ENCODE data around the gene FBXL17.

Gene FBXL17

GRCh38 chr5:107949688-107950341, 432.1 kb downstream of the FBXL17 start:
- ATAC-seq (ENCODE audit: insufficient read depth, low read depth) (peak; percentile 86), DNase-seq (peak; percentile 33)
- Histone ChIP-seq H3K79me2 (ENCODE audit: insufficient read depth, low read length) (no peaks in the 10 kb centered on the region), H3K4me3 (ENCODE audit: low read depth in 1 of 2, low read length in 2 of 2) (peak overlapping the region in 1 of 2 experiments; percentile 45; a peak in 2 of 4 replicates), H3K4me2 (ENCODE audit: insufficient read depth, low read length) (peak overlapping the region; percentile 59), H2AFZ (ENCODE audit: low read depth, low read length) (peak overlapping the region; percentile 63), H3K27ac (ENCODE audit: low read length) (peak overlapping the region; percentile 74), H3K9me3 (ENCODE audit: insufficient read depth, low read length, severe bottlenecking) (no peaks in the 10 kb centered on the region), H3K27me3 (ENCODE audit: insufficient read depth, low read length, poor library complexity) (no peaks in the 10 kb centered on the region), H3K9ac (ENCODE audit: low read depth, low read length) (peak overlapping the region; percentile 37), H3K4me1 (ENCODE audit: insufficient read depth, low read length) (peaks cover 39% of the 10 kb centered on the region), H4K20me1 (ENCODE audit: insufficient read depth, low read length) (no peaks in the 10 kb centered on the region), H3K36me3 (ENCODE audit: insufficient read depth, low read length) (no peaks in the 10 kb centered on the region)
- no peak for TF ChIP-seq EZH2 (IDR thresholded peaks at IDR 0.05; ENCODE audit: borderline replicate concordance, low read depth, low read length, severe bottlenecking)
- no peak for TF ChIP-seq CTCF (IDR thresholded peaks at IDR 0.05; ENCODE audit: borderline replicate concordance, extremely low read depth, low read length, poor library complexity, severe bottlenecking)

DNA sequence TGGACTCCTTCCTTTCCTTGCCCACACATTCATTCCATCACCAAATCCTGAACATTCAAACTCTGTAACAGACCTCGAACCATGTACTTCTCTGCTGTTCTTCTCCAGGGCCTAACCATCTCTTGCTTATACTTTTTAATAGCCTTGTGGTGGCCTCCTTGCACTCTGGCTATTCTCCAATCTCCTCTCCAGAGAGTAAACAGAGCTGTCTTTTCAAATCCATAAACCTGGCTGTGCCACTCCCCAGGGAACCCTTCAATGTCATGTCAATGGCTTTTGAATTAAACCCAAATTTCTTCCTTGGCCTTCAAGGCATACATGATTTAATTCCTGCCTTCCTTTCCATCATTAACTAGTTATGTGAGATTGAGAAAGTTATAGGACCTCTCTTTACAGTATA, 433.5 kb downstream of the FBXL17 start:
- DNase-seq (no peak), ATAC-seq (ENCODE audit: insufficient read depth, low read depth) (no peak)
- no peaks in the 10 kb centered on the region for H3K9me3 ChIP-seq (ENCODE audit: insufficient read depth, low read length, severe bottlenecking)
- H3K4me3 ChIP-seq (ENCODE audit: low read depth in 1 of 2, low read length in 2 of 2) = no peak overlapping the region
- no peaks in the 10 kb centered on the region for H3K36me3 ChIP-seq (ENCODE audit: insufficient read depth, low read length)
- no peak overlapping the region for H3K4me2 ChIP-seq (ENCODE audit: insufficient read depth, low read length)
- H3K79me2 ChIP-seq (ENCODE audit: insufficient read depth, low read length) = no peaks in the 10 kb centered on the region
- TF ChIP-seq EZH2 (IDR thresholded peaks at IDR 0.05; ENCODE audit: borderline replicate concordance, low read depth, low read length, severe bottlenecking) = no peak
- TF ChIP-seq CTCF (IDR thresholded peaks at IDR 0.05; ENCODE audit: borderline replicate concordance, extremely low read depth, low read length, poor library complexity, severe bottlenecking) = no peak
- H4K20me1 ChIP-seq (ENCODE audit: insufficient read depth, low read length) = no peaks in the 10 kb centered on the region
- no peak overlapping the region for H3K27ac ChIP-seq (ENCODE audit: low read length)
- no peaks in the 10 kb centered on the region for H3K27me3 ChIP-seq (ENCODE audit: insufficient read depth, low read length, poor library complexity)
- H2AFZ ChIP-seq (ENCODE audit: low read depth, low read length) = no peak overlapping the region
- H3K9ac ChIP-seq (ENCODE audit: low read depth, low read length) = no peak overlapping the region
- peaks cover 39% of the 10 kb centered on the region for H3K4me1 ChIP-seq (ENCODE audit: insufficient read depth, low read length)

DNA sequence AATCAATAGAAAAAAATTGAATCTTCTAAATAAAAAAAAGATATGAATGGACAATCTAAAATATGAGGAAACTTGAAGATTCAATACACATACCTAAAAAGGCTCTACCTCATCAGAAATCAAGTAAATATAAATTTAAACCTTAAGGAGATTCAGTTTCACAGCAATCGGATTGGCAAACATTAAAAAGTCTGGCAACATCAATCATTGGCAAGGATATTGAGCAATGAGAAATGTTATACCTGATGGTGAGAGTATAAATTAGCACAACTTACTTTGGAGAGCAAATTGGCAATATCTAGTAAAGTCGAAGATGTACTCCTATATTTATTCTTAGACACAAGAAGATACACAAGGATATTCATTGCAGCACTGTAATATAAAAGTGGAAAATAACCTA, 436.8 kb downstream of the FBXL17 start:
- Histone ChIP-seq H3K27ac (ENCODE audit: low read length) (no peak overlapping the region), H3K79me2 (ENCODE audit: insufficient read depth, low read length) (no peaks in the 10 kb centered on the region), H3K4me1 (ENCODE audit: insufficient read depth, low read length) (peaks cover 19% of the 10 kb centered on the region), H3K4me3 (ENCODE audit: low read depth in 1 of 2, low read length in 2 of 2) (no peak overlapping the region; a peak in 1 of 4 replicates), H3K9me3 (ENCODE audit: insufficient read depth, low read length, severe bottlenecking) (no peaks in the 10 kb centered on the region), H3K36me3 (ENCODE audit: insufficient read depth, low read length) (no peaks in the 10 kb centered on the region), H4K20me1 (ENCODE audit: insufficient read depth, low read length) (no peaks in the 10 kb centered on the region), H3K4me2 (ENCODE audit: insufficient read depth, low read length) (no peak overlapping the region), H3K9ac (ENCODE audit: low read depth, low read length) (no peak overlapping the region), H2AFZ (ENCODE audit: low read depth, low read length) (no peak overlapping the region), H3K27me3 (ENCODE audit: insufficient read depth, low read length, poor library complexity) (no peaks in the 10 kb centered on the region)
- no peak for TF ChIP-seq EZH2 (IDR thresholded peaks at IDR 0.05; ENCODE audit: borderline replicate concordance, low read depth, low read length, severe bottlenecking)
- TF ChIP-seq CTCF (IDR thresholded peaks at IDR 0.05; ENCODE audit: borderline replicate concordance, extremely low read depth, low read length, poor library complexity, severe bottlenecking) = no peak
- ATAC-seq (ENCODE audit: insufficient read depth, low read depth) (no peak), DNase-seq (no peak)

All from DND-41 (cell line).